HepG2 (cell line): ENCODE data around the gene ZNF507. TPM values are rescaled to one million over a fixed set of nuclear protein-coding genes. Genes with fewer than 3 reads are reported as not detected.

Experiments used
- AKAP8 ChIP-seq: sonication (generic); formaldehyde crosslinking; IDR thresholded peaks from 2 replicates; pipeline ENCODE4 v1.5.1; 2020; ENCODE audit warnings: mild to moderate bottlenecking, missing genetic modification reagents
- ARID5B ChIP-seq: IDR thresholded peaks from 2 replicates; pipeline ENCODE4 v1.4.0; 2020; ENCODE audit warnings: mild to moderate bottlenecking, missing genetic modification reagents
- GABPA ChIP-seq, 2 experiments: IDR thresholded peaks; 2 replicates each; pipeline ENCODE4 v1.6.1; 2011 to 2016; ENCODE audit warnings: low read depth in 2 of 2, low read length in 1 of 2, missing biosample characterization in 1 of 2, missing genetic modification characterization in 1 of 2
- HDAC6 ChIP-seq: fragments of 200-600 bp; sonication (generic); IDR thresholded peaks from 2 replicates; pipeline ENCODE4 v1.7.0; 2017; ENCODE audit warnings: mild to moderate bottlenecking, antibody characterized with exemption, low read length, low read depth
- IRF2 ChIP-seq: IDR thresholded peaks from 2 replicates; pipeline ENCODE4 v1.6.1; 2018; ENCODE audit warnings: missing genetic modification reagents, missing compliant biosample characterization
- MAFF ChIP-seq: IDR thresholded peaks from 2 replicates; pipeline ENCODE4 v1.6.1; 2011; ENCODE audit warnings: low read depth, low read length, improper control_type of control experiment
- MED1 ChIP-seq: sonication (generic); formaldehyde crosslinking; IDR thresholded peaks from 2 replicates; pipeline ENCODE4 v1.4.0; 2020; ENCODE audit warnings: missing genetic modification reagents
- NPAS2 ChIP-seq: sonication (generic); formaldehyde crosslinking; IDR thresholded peaks from 2 replicates; pipeline ENCODE4 v1.8.0; 2022; ENCODE audit warnings: mild to moderate bottlenecking, missing genetic modification reagents, borderline replicate concordance
- NR2F1 ChIP-seq, 2 experiments: fragments of 450-650 bp in 1 of 2; formaldehyde crosslinking in 1 of 2; IDR thresholded peaks; 2 replicates each; pipeline versions ENCODE4 v1.5.0 to v1.6.1; 2016 to 2020; ENCODE audit warnings: mild to moderate bottlenecking in 1 of 2, missing compliant biosample characterization in 1 of 2, missing genetic modification reagents in 1 of 2, moderate library complexity in 1 of 2
- NR2F2 ChIP-seq: IDR thresholded peaks from 2 replicates; pipeline ENCODE4 v1.6.1; 2012; ENCODE audit warnings: low read depth, inconsistent platforms, borderline replicate concordance
- RARA ChIP-seq: IDR thresholded peaks from 2 replicates; pipeline ENCODE4 v1.6.1; 2016; ENCODE audit warnings: missing genetic modification reagents, missing compliant biosample characterization
- ZNF296 ChIP-seq: sonication (generic); formaldehyde crosslinking; conservative IDR thresholded peaks from 2 replicates; pipeline ENCODE4 v1.5.0; 2020; ENCODE audit warnings: mild to moderate bottlenecking, missing genetic modification reagents
- ZNF7 ChIP-seq: IDR thresholded peaks from 2 replicates; pipeline ENCODE4 v1.6.1; 2016; ENCODE audit warnings: missing biosample characterization, missing genetic modification reagents
- ZNF724P ChIP-seq: sonication (generic); formaldehyde crosslinking; IDR thresholded peaks from 2 replicates; pipeline ENCODE4 v1.8.0; 2022; ENCODE audit warnings: missing genetic modification reagents, borderline replicate concordance
- polyA plus RNA-seq, 8 experiments: library from polyadenylated mRNA; depleted of rRNA in 3 of 8; stranded (reverse) in 7 of 8; unstranded in 1 of 8; fragments of >200 nt; fragmentation: Illumina TruSeq in 4 of 8; extraction: Trizol in 4 of 8; gene quantifications; 2 replicates each; pipeline versions ENCODE4 v1.2.1 to v1.2.3, GENCODE V29; 2011 to 2016; ENCODE audit warnings: low read depth in 4 of 8, missing spikeins in 1 of 8, mixed read lengths in 1 of 8; ENCODE audit not compliant: insufficient read depth in 1 of 8
- total RNA-seq, 5 experiments: library from RNA; depleted of rRNA; stranded (reverse); fragments of >200 nt; fragmentation: Illumina TruSeq; extraction: Trizol; gene quantifications; 2 replicates each; pipeline ENCODE4 v1.2.3, GENCODE V29; 2016; ENCODE audit warnings: low read depth in 1 of 5
- TF ChIP-seq, protein P1 (sequence below): IDR thresholded peaks from 2 replicates; pipeline ENCODE4 v1.6.1; 2012; ENCODE audit warnings: low read depth, low read length, improper control_type of control experiment

The ZNF507 gene
- total and polyA plus RNA-seq, 2 of the 13 experiments (the other 11 are each of a cell fraction or from before 2014, with no cell fraction given) = 7.3 to 10.9 TPM

DNA sequence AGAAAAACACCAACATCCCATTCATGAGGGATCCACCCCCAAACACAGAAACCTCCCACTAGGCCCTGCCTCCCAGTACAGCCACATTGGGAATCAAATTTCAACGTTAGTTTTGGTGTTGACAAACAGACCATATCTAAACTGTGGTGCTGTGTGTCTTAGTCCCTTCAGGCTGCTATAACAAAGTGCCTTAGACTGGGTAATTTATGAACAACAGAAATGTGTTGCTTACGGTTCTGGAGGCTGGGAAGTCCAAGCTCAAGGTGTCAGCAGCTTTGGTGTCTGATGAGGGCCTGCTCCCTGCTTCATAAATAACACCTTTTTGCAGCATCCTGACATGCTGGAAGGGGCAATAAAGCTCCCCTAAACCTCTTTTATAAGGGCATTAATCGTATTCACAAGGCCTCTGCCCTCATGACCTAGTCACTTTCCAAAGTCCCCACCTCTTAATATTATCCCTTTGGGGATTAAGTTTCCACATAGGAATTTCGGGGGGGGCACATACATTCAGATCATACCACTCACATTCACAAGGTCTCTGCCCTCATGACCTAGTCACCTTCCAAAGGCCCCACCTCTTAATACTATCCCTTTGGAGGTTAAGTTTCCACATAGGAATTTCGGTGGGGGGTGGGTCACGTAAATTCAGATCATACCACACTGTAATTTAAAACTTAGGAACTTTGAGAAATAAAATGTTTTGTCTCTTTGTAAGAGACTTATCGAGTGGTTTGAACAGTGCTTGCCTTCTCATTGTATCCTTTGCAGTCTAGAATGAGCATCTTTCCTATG, 27.5 kb downstream of the ZNF507 start (continued):
- peak in 1 of 2 experiments; percentile 89; a peak in 2 of 4 replicates for TF ChIP-seq NR2F1 (CRISPR knock-in tag; IDR thresholded peaks at IDR 0.05)
- no peak for TF ChIP-seq HDAC6
- TF ChIP-seq NPAS2 (CRISPR knock-in tag) = no peak
- TF ChIP-seq RARA (CRISPR knock-in tag) = peak; percentile 58
- peak; percentile 39 for TF ChIP-seq MED1 (CRISPR knock-in tag)
- no peak for TF ChIP-seq GABPA (IDR thresholded peaks at IDR 0.05; ENCODE audit: low read depth, low read length)
- TF ChIP-seq GABPA (CRISPR knock-in tag; IDR thresholded peaks at IDR 0.05; ENCODE audit: low read depth) = 0 out of 2 replicates have a peak, but pooled peaks have one; percentile 3
- TF ChIP-seq ZNF7 = peak; percentile 59; the same call in 1 of the 2 replicates
- TF ChIP-seq NR2F2 = 0 out of 2 replicates have a peak, but pooled peaks have one; percentile 28
- no peak for TF ChIP-seq ZNF296
- TF ChIP-seq MAFF = no peak
- TF ChIP-seq, protein P1, sequence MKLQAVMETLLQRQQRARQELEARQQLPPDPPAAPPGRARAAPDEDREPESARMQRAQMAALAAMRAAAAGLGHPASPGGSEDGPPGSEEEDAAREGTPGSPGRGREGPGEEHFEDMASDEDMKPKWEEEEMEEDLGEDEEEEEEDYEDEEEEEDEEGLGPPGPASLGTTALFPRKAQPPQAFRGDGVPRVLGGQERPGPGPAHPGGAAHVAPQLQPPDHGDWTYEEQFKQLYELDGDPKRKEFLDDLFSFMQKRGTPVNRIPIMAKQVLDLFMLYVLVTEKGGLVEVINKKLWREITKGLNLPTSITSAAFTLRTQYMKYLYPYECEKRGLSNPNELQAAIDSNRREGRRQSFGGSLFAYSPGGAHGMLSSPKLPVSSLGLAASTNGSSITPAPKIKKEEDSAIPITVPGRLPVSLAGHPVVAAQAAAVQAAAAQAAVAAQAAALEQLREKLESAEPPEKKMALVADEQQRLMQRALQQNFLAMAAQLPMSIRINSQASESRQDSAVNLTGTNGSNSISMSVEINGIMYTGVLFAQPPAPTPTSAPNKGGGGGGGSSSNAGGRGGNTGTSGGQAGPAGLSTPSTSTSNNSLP = peak; percentile 42; the same call in 1 of the 2 replicates
- TF ChIP-seq ZNF724P (CRISPR knock-in tag) = no peak
- TF ChIP-seq ARID5B = 0 out of 2 replicates have a peak, but pooled peaks have one; percentile 8
- no peak for TF ChIP-seq IRF2 (CRISPR knock-in tag)
- no peak for TF ChIP-seq AKAP8
